ENCODE results near the gene TIE1.

TIE1 gene

GRCh38 chr1:43293896-43294760 lies 6.7 kb upstream of the TIE1 start:
- no peak for DNase-seq

GRCh38 chr1:43294761-43295160 lies 6.0 kb upstream of the TIE1 start:
- no peak for DNase-seq

GRCh38 chr1:43296207-43296606 lies 4.6 kb upstream of the TIE1 start:
- no peak for DNase-seq

GRCh38 chr1:43298055-43298454 lies 2.7 kb upstream of the TIE1 start:
- no peak for DNase-seq

- no peak for DNase-seq
Measured at GRCh38 chr1:43299101-43299500, 1.7 kb upstream of the TIE1 start.

DNA sequence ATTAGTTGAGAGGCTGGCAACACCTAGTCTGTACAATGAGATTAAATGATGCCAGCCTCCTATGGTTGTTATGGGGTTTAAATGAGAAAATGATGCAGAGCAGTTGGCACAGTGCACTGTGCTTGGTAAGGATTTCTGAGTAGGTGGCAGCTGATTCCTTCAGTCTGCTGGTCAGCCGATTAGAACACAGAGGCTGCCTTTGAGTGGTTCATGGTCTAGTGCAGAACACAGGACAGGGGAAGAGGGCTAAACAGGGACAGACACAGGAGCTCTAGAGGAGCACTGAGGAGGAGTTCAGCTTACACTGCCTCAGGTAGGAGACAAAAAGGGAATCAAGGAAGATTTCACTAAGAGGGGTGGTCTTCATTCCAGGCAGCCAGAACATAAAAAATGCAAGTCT lies 1.4 kb downstream of the TIE1 start:
- DNase-seq = no peak

GRCh38 chr1:43302721-43303470 lies 2.1 kb downstream of the TIE1 start:
- DNase-seq = no peak

DNA sequence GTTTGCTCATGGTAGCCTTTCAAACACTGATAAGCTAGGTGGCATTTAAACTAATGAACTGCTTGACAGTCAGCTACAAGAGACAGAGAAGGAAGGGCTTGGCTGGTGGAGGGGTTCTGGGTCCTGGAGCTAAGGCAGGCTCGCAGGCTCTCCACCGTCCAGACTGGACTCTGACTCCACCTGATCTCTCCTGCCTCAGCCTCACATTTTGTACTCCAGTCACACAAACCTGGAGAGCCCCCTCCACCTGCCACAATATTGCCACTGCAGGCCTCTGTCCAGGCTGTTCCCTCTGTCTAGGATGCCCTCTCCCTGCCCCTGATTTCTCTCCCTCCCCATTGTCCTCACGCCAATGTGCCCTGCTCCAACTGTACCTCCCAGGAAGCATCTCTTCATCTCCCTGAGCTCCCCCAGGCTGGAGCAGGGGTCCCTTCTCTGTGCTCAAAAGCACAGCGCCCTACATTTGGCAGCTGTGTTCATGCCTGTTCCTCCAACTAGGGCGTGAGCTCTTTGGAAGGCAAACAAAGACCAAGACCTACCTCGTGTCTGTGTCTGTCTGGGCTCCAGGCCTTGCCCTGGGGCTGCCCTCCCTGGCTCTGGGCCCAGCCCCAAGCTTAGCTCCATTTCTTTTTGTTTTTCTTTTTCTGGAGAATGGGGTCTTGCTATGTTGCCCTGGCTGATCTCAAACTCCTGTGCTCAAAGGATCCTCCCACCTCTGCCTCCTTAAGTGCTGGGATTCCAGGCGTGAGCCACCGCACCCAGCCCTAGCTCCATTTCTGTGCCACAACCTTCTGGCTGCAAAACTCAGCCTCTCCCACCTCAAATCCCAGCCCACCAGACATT lies 2.9 kb downstream of the TIE1 start:
- no peak for DNase-seq

GRCh38 chr1:43304314-43304681 lies 3.5 kb downstream of the TIE1 start:
- DNase-seq = no peak

- DNase-seq = no peak
Measured at GRCh38 chr1:43304771-43305300, 4.1 kb downstream of the TIE1 start.

DNA sequence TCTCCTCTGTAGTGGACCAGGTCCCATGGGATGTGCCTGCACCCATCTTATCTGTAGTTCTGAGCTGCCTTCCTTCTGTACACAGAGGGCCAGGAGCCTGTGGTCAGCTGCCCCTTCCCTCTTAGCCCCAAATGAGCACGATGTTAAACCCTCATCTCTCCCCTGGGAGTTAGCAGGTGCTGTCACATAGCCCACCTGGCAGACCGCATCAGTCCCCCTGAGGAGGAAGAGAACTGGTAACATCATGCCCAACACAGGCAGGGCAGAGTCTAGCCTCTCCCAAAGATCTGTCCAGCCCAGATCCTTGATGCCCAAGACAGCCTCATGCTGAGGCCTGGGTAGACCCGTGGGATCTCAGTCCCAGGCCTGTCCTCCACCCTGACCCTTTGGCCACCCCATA lies 4.7 kb downstream of the TIE1 start:
- no peak for DNase-seq

GRCh38 chr1:43305926-43306687 lies 5.3 kb downstream of the TIE1 start:
- no peak for DNase-seq

DNA sequence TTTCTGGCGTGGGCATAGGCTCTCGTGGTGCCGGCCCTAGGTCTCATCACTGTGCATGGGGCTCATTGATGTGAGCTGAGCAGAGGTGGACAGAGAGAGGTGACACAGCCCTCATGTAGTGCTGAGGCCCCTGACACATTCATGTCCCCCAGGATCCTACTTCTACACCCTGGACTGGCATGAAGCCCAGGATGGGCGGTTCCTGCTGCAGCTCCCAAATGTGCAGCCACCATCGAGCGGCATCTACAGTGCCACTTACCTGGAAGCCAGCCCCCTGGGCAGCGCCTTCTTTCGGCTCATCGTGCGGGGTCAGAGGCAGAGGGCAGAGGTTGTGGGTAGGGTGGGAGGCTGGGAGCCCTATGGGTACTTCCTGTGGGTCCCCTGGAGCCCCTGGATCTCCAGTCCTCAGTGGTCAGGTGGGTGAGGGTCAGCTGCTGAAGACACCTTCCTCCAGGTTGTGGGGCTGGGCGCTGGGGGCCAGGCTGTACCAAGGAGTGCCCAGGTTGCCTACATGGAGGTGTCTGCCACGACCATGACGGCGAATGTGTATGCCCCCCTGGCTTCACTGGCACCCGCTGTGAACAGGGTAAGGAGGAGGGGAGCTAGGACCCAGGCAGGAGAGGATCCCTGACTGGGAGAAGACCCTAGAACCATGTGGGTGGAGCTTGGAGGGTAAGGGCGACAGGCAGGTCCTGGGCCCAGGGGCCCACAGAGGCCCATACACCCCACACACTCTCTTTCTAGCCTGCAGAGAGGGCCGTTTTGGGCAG lies 6.1 kb downstream of the TIE1 start:
- DNase-seq = no peak

- DNase-seq = no peak
Measured at GRCh38 chr1:43307458-43308158, 6.8 kb downstream of the TIE1 start.

DNA sequence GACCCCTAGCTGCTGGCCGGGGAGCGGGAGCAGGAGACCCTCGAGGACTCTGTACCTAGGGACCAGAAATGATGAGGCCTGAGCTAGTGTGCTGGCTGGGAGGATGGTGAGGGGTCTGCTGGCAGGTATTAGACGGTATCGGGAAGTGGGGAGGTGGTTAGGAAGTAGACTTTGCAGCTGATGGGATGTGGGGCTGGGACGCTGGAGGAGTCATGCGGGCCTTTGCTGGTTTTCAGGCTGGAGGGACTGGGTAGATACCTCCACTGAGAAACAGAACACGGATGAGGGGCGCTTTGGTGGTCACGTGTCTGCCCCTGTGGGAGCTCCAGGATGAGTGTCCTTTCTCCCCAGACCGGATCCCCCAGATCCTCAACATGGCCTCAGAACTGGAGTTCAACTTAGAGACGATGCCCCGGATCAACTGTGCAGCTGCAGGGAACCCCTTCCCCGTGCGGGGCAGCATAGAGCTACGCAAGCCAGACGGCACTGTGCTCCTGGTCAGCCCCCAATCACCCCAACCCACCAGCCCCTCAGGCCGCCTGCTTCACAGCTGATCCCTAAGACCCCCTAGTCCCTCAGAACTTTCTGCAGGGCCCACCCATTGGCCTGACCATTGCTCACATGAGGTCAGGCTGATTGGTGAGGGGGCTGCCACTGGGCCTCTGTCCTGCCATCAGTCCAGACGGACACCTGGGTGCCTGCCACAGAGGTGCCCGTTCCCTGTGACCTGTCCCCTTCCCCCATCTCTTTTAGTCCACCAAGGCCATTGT lies 8.0 kb downstream of the TIE1 start:
- DNase-seq = no peak

DNA sequence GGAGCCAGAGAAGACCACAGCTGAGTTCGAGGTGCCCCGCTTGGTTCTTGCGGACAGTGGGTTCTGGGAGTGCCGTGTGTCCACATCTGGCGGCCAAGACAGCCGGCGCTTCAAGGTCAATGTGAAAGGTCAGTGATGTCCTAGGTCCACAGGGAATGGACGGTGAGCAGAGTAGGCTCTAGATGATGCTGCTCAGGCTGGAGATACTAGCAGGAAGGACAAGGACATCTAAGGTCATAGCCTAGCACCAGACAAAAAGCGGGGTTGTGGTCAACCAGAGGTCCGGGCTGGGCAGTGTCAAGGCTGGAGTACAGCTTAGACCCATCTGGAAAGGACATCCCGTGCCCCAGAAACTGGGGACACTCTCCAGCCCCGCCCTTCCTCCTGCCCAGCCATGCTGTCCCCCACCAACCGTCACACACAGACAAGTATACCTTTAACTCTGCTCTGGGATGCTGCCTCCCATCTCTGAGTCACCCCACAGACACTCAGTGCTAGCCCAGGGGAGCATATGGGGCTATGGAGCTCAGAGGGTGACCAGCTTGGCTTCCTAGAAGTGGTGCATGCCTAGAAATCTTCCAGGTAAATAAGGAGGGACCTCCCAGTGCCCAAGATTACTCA lies 8.7 kb downstream of the TIE1 start:
- DNase-seq = no peak

GRCh38 chr1:43311521-43311920 lies 10.7 kb downstream of the TIE1 start:
- no peak for DNase-seq

GRCh38 chr1:43312212-43312623 lies 11.4 kb downstream of the TIE1 start:
- no peak for DNase-seq

- DNase-seq = no peak
Measured at GRCh38 chr1:43312663-43313515, 12.1 kb downstream of the TIE1 start.

Data from DMS 273 treated with DMSO at 0.1 percent for 48 hours (cell line).